ENCODE measurements around the gene PRSS22.
A peak's percentile ranks its signal among the peaks of the same experiment; 100 is the strongest.

Gene PRSS22

DNA sequence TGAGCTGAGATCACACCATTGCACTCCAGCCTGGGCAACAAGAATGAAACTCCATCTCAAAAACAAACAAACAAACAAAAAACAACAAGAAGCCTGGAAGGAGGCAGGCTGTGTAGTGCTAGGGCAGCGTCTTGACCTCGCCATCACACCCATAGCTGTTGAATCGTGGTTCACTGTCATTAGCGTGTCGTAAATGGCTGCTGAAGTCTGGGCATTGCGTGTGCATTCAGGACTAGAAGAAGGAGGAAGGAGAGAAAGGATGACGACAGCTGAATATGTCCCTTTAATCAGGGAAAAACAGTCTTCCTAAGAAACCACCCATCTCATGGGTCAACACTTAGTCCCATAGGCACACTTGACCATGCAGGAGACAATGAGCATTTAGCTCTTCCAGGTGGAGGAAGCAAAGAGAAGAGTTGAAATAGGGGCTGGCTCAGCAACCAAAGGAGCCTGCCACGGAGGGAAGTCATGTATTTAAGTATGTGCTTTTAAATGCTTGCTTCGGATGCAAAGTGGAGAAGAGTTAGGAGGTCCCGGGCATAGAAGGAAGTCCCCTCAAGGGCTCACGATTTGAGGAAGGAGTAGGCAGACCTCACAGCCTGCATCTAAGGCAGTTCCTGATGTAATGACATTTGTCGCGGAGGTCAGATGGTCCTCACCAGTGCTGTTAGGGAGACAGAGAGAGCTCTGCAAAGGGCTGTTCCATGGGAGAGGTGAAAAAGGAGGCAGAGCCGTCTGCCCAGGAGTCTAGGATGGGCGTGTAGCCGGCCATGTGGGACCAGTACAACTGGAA, 8.8 kb downstream of the PRSS22 start:
- no peak for DNase-seq

DNA sequence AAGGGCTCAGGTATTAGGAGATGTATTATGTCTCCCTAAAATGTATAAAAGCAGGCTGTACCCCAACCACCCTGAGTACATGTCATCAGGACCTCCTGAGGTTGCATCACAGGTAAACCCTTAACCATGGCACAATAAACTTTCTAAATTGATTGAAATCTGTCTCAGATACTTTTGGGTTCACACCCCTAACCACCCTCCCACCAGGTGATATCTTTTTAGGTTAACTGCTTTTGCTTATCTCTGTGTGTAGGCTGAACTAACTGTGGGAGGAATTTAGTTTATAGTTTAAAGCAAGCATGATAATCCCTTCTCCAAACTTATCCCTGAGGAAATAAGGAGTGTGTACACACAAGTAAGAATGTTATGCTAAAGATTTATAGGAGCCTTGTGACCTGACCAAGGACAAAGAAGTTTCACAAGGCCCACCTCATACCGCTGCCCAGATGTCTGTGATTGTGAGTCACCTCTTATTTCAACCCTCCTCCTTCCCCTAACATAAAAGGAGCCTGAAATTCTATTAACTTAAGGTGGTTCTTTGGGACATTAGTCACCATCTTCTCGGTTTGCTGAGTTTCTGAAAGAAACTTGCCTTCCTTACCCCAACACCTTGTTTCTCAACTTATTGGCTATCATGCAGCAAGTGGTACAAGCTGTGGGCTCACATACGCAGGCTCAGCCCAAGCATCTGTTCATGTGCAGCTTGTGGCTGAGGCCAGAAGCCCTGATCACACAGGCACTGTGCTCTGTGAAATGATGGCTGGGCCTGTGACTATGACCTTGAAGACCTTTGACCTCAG, 11.3 kb downstream of the PRSS22 start:
- DNase-seq = no peak

DNA sequence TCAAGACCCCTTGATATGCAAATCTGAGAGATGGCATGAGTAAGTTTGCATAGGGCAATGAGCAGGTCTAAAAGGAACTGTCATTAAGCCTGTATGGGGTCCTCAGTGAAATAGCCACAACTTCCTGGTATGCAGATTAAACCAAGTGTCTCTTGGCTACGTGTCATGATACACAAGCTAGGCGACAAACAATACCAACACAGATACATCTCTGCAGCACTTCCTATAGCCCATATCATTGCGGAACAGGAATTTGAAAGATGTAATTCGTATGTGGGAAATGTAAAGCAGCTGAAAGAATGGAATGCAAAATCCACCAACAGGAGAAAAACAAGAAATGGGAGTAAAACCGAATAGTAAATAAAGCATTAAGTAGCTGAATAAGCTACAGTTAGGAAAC, 12.9 kb downstream of the PRSS22 start:
- DNase-seq = no peak

DNA sequence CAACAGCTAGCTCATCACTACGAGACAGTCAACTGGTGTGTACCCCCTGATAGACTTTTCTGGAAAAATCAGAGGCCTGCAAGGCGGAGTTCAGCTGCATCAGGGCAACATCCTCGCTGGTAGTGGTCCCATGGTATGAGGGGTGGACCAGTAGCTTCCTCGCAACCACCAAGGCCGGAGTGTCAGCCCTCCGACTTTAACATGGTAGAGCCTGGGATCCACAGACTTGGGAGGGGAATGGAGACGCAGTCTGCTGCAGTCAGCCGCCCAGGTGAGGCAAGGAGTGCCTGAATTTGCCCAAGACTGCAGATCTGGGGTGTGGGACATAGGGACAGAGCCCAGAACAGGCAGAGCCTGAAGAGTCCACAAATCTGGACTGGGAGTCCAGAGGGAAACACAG, 14.4 kb downstream of the PRSS22 start:
- DNase-seq = no peak

DNA sequence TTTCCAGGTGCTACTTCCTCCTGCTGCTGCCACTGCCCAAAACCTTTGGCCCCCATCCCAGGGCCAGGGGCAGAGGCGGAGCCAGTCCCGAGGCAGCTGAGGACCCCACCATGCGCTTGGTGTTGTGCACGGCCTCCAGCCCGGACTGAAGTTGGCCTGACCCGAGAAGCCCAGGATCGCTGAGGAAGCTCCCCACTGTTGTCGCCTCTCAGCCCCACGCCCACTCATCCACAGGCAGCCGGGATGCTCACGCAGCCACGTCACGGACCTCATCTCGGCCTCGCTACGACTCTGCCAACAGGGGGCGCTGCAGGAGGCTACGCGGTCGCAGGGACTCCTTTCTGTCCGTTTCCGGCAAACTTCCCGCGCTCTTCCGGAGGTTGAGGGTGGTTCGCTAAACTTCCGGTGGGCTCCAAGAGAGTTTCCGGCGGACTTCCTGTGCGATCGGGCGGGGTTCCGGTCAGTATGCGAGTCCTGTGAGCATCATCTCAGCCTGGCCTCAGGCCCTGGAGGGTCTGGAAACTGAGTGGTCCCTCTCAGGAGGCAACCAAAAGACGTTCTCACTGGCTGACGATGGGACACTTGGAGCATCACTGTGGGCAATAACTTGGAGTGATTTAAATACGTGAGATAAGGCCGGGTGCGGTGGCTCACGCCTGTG, 15.5 kb downstream of the PRSS22 start:
- no peak for DNase-seq

DNA sequence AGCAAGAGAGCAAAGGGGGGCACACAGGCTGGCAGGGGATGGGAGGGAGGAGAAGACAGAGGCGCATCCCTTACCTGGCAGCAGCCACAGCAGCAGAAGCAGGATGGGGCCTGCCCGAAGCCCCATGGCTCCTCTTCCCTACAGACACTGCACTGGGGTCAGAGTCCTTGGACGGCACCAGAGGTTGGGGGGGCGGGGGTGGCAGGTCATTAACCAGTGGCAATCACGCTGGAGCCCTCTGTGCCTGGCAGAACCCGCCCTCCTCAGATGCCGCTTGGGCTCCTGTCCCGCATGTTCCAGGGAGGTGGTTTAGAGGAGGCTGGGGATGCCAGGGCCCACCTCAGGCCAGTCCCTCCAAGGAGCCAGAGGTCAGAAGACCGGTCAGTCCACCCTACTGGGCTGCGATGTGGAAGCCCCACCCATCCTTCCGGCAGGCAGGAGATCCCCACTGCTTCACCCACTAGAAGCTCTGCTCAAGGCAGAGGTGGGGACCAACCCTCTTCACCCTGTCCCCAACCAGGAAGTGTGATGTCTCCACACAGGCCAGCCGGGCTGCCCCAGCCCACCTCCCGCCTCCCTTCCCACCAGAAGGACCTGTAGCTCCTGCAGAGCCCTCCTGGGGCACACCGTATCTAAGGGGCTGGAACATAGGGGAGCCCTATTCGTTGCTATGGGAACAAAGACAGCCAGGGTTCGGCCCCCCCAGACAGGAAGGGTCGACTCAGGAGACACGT, 16.2 kb downstream of the PRSS22 start:
- no peak for DNase-seq

DNA sequence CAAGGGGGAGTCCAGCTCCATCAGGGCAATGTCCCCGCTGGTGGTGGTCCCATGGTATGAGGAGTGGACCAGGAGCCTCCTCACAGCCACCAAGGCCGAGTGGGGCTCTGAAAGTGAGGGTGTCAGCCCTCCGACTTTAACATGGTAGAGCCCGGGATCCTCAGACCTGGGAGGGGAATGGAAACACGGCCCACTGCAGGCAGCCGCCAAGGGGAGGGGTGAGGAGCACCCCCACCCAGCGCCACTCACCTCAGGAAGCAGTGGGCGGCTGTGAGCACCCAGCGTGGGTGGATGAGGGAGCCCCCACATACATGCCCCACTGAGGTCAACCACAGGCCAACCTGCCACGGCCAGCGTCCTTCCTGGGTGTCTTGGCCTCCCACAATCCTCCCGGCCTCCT, 17.1 kb downstream of the PRSS22 start:
- no peak for DNase-seq

DNA sequence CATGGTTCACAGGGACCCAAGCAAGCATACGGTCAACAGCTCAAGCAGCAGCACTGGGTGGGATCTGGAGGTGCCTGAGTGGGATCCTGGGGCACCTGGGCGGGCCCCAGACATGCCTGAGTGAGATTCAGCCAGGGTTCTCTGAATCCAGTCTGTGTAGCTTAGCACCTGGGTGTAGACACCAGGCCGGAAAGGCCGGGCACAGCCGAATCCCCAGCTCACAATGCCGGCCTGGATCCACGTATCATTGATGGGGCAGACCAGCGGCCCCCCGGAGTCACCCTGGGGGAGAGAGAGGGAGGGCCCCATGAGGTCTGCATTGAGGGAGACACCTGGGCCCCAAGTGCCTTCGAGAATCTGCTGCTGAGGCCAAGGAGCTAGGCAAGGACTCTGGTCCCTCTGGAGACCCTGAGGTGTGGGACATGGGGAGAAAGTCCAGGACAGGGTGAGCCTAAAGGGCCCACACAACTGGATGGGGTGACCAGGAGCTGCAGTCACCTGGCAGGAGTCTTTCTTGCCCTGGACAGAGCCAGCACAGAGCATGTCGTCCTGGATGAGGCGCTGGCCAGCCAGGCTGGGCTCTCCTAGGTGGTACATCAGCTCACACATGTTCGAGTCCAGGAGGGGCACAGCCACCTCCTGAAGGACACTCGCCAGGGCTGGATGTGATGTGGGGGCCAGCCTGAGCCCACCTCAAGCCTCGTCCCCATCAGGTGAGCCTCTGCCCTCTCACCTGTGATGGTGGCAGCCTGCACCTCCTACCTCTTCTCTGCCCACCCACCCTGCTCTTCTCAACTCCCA, 18.1 kb downstream of the PRSS22 start:
- no peak for DNase-seq

DNA sequence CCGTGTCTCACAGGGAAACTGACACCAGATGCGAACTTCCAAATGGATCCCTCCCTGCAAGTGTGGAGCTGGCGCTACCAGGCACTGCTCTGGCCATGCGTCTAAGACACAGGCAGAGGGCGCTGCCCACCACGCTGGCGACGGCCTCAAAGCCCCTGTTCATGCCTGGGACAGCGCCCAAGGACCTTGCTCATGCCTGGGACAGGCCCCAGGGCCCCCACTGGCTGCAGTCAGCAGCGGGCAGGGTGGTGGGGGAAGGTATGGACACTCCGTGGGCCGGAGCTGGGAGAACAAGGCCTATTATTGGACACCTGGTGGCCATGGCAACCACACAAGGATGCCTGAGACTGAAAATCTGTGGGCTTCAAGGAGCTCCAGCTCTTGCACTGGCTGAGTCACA, 19.0 kb downstream of the PRSS22 start:
- peak; percentile 23 for DNase-seq

DNA sequence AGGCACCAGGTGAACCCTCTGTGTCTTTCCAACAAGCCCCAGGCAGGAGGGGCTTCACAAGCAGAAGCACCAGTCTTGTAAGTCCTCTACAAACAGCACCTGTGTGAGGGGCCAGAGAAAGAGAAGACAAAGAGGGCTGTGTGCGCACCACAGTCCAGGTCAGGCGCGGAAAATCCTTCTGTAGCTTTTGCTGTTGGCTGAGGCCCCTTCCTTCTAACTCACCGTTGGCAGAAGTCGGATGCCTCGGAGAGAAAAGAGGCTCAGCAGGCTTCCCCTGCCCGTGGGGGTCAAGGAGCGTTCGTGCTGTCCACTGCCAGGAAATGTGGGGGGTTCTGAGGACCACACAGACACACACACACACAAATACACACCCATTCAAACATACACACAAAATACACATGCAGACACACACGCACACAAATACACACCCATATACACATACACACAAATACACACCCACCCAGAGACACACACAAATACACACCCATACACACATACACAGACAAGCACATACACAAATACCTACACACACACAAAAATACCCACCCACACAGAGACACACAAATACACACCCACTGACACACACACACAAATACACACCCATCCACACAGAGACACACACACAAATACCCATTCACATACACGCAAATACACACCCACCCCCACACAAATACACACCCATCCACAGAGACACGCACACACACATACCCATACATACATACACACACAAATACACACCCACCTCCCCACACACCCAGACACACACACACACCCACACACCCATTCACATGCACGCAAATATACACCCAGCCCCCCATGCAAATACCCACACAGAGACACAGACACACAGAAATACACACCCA, 21.1 kb downstream of the PRSS22 start:
- DNase-seq = no peak

DNA sequence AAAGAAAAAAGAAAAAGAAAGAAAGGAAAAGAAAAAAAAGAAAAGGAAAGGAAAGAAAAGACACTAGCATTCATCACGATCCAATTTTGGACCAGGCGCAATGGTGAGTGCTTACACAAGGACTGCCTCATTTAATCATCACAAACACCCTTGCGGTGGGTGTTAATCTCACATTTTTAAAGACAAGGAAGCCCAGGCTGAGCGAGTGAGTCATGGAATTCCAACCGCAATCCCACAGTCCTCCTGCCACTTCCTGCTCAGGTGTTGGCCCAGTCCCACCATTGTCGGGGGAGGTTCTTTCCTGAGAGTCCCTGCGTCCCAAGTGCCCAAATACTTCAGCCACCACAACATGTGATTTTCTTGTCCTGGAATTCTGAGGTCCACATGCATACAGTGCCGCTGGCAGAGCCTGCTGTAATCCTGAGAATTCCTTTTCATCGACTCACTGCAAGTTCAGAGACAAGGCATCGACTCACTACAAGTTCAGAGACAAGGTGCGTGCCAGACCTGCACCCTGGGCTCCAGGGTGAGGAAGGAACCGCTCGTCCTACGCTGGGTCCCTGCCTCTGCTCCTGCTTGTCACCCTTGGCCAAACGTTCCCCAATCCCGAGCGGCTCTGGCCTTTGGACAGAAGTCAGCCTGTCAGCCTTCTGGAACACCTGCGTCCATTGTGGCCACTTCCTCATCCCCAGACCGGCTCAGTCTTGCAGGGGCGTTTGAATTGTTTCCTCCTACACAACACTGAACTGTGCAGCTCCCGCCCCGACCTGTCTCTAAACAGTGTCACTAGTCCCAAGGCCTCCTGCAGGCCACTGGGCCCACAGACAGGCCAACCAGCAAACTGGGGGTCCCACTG, 22.1 kb downstream of the PRSS22 start:
- peak; percentile 81 for DNase-seq

DNA sequence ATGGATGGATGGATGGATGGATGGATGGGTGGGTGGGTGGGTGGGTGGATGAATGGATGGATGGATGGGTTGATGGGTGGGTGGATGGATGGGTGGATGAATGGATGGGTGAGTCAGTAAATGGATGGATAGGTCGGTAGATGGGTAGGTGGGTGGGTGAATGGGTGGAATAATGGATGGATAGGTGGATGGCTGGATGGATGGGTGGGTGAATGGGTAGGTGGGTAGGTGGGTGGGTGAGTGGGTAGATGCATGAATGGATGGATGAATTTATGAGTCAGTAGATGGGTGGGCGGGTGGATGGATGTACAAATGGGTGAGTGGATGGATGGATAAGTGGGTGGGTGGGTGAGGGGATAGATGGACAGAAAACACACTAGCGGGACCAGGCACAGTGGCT, 23.0 kb downstream of the PRSS22 start:
- DNase-seq = no peak

DNA sequence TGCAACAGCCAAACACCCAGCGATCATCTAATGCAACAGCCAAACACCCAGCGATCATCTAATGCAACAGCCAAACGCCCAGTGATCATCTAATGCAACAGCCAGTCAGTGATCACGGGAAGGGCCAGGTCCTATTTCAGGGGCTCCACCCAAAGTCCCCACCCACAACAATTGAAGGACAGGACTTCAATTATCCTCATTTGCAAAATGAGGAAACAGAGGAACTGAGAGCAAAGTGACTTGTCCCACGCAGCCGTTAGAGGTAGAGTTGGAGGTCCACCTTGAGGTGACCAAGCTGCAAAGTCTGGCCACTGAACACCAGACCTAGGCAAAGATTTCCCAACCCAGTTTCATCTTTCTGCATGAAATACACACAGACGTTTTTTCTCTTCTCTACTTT, 24.2 kb downstream of the PRSS22 start:
- DNase-seq = no peak

DNA sequence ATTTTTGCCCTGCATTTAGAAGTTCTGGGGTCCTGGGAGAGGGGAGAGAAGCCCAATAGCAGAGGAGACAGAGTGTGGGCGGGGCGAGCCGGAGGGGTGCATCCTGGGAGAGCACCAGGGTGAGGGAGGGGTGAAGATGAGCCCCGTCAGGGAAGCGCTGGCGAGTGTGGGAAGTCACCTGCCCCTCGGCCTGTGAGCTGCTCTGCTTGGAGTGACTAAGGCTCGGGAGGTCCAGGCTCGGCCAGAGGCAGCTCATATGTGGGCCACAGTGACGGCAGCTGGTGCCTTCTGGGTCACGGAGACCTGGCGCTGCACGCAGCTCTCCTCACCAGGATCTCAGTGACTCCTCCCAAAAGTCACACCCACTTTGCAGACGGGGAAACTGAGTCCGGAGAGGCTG, 26.8 kb downstream of the PRSS22 start:
- no peak for DNase-seq

DNA sequence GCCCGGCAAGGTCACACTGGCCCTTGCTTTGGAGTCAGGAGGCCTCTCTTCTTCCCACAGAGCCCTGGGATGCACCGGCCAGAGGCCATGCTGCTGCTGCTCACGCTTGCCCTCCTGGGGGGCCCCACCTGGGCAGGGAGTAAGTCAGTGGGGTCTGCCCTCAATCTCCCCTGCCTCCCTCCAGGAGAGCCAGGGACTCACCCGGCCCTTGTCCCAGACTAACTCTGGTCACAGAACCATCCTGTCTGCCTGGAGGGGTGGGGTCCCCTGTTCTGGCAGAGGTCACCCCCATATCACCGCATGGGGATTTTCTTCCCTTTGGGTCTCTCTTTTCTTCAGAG, 27.6 kb downstream of the PRSS22 start:
- DNase-seq = no peak

DNA sequence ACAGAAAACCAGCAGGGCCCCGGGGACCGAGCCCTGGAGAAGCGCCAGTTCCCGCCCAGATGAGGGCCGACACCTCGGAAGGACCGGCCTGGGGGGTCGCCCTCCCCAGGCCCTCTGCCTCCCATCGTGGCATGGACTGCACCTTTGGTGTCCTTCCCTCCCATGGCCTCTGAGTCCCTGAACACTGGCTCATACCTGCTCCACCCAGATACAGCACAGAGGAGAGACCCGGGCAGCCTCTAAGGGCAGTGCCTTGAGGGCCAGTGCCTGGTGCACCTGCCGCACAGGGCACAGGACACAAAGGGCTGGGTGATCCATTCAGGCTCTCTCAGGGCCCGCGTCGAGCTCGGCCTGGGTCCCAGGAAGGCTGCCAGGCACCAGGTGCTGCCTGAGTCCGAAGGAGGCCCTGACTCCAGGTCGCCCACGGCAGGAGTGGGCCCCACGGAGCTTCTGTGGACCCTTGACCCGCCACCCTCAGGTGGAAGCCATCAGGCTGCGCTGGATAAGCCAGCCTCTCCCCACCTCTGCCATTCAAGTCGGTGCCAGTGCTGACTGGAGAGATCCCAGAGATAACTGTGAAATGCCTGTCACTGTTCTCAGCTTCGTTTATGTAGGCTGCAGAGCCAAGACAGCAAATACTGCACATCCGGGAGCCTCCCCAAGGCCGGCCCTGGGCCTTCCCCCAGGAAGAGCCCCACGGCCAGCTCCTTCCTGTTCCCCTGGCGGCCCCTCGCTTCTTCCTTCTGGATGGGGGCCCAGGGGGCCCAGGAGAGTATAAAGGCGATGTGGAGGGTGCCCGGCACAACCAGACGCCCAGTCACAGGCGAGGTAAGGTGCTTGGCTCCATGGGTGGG, 28.2 kb downstream of the PRSS22 start, which contains the start of gene ZG16B:
TSS of gene ZG16B (plus strand) at position 803 of the 854 bp plus-strand sequence. CDS start 139 bp downstream, outside the sequence.
- no peak for DNase-seq

DNA sequence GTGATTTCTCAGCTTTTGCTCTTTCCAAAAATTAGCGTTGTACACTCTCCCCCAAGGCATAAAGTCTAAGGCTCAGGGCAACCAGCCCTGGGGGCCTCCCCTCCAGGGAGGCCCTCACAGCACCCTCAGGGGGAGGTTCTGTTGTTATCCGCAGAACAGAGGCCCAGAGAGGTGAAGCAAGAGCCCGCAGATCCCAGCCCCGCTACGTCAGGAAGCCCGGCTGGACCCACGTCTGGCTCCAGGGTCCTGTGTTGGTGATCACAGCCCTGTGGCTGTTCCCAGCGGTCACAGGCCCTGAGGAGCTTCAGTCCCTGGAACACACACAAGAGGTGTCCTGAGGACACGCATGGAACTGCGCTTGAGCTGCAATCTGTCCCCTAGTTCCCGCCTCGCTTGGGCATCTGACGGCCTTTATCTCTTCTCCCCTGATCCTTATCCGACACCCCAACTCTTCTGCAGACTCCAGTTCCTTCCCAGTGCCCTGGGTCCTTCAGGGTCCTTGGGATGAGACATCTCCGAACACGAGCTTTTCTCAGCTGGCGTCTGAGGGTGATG, 29.0 kb downstream of the PRSS22 start:
- no peak for DNase-seq

DNA sequence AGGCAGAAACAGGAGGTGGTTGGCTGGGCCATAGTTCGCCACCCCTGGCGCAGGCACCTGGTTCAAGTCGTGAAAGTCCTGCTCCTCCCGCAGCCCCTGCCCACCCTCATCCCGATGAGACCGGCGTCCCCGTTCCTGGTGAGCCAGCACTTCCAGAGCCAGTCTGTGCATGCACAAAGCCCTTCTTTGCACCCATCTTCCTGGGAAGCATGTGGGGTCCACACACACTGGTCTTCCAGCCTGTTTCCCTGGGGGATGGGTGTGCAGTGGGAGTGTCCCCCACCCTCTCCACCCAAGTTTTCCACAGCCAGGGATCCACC, 29.5 kb downstream of the PRSS22 start:
- DNase-seq = no peak

All from T1000 (cell line).